A549 treated with GW870086 at 1 μM for 4 hours (cell line): Measurements from ENCODE around the gene MRPL52. TPM values are rescaled to one million over a fixed set of nuclear protein-coding genes. Genes with fewer than 3 reads are reported as not detected.

Experiments
- total RNA-seq: library from RNA; stranded (reverse); fragments of 200-300 nt; extraction: Qiagen RNA extraction; gene quantifications from 5 replicates; pipeline ENCODE4 v1.2.3, GENCODE V29; 2022; ENCODE audit warnings: low read depth

MRPL52 gene
- 141 to 243 TPM (median 196 TPM) in 5 replicates for total RNA-seq

GRCh38 chr14:22829661-22830442 lies at the start of gene MRPL52:
MRPL52 (plus strand) TSS chr14:22829887; CDS start chr14:22829913, 26 bp downstream.

GRCh38 chr14:22814941-22815713 lies 14.6 kb upstream of the MRPL52 start, which contains the start of gene SLC7A7:
SLC7A7 (minus strand) TSS chr14:22815435; CDS start chr14:22813398, 2,037 bp downstream.

GRCh38 chr14:22836301-22837113 lies 6.8 kb downstream of the MRPL52 start, which contains the start of gene MMP14:
MMP14 (plus strand) TSS chr14:22836585; CDS start chr14:22836818, 233 bp downstream.

GRCh38 chr14:22871224-22872032 lies 41.7 kb downstream of the MRPL52 start, which contains the start of gene LRP10:
LRP10 (plus strand) TSS chr14:22871740; CDS start chr14:22872304, 564 bp downstream.

GRCh38 chr14:22883173-22883976 lies 53.7 kb downstream of the MRPL52 start, which contains the start of gene REM2:
REM2 (plus strand) TSS chr14:22883222; CDS start chr14:22883288, 66 bp downstream.

Other genes starting within 250 kb of the MRPL52 start
- gene DAD1, start 240.7 kb upstream of the MRPL52 start, total RNA-seq = 363 to 389 TPM (median 376 TPM) in 5 replicates
- 49.4 to 53.0 TPM (median 50.4 TPM) in 5 replicates for gene ABHD4, start 231.6 kb upstream of the MRPL52 start, total RNA-seq
- gene OR6J1, start 185.5 kb upstream of the MRPL52 start, total RNA-seq = not detected in 5 replicates
- gene OXA1L, start 63.2 kb upstream of the MRPL52 start, total RNA-seq = 143 to 168 TPM (median 161 TPM) in 5 replicates
- gene SLC7A7, start 14.5 kb upstream of the MRPL52 start, total RNA-seq = 18.5 to 20.1 TPM (median 18.8 TPM) in 5 replicates
- gene MMP14, start 6.7 kb downstream of the MRPL52 start, total RNA-seq = 0.45 to 0.86 TPM (median 0.57 TPM) in 5 replicates
- gene LRP10, start 41.9 kb downstream of the MRPL52 start, total RNA-seq = 64.7 to 80.7 TPM (median 78.3 TPM) in 5 replicates
- 0.28 to 0.62 TPM (median 0.40 TPM) in 5 replicates for gene REM2, start 53.3 kb downstream of the MRPL52 start, total RNA-seq
- gene RBM23, start 89.3 kb downstream of the MRPL52 start, total RNA-seq = 53.5 to 62.2 TPM (median 57.6 TPM) in 5 replicates
- gene PRMT5, start 99.5 kb downstream of the MRPL52 start, total RNA-seq = 102 to 112 TPM (median 109 TPM) in 5 replicates
- gene HAUS4, start 127.2 kb downstream of the MRPL52 start, total RNA-seq = 35.8 to 39.0 TPM (median 37.2 TPM) in 5 replicates
- gene AJUBA, start 152.7 kb downstream of the MRPL52 start, total RNA-seq = 29.2 to 36.9 TPM (median 32.6 TPM) in 5 replicates
- 2.3 to 3.7 TPM (median 3.5 TPM) in 5 replicates for gene C14orf93, start 180.3 kb downstream of the MRPL52 start, total RNA-seq
- gene PSMB5, start 205.0 kb downstream of the MRPL52 start, total RNA-seq = 298 to 333 TPM (median 316 TPM) in 5 replicates
- gene PSMB11, start 212.3 kb downstream of the MRPL52 start, total RNA-seq = not detected in 5 replicates
- 3.0 to 4.5 TPM (median 4.3 TPM) in 5 replicates for gene CDH24, start 227.6 kb downstream of the MRPL52 start, total RNA-seq